HepG2 (cell line): ENCODE measurements around the gene RAG2. TPM values are rescaled to one million over a fixed set of nuclear protein-coding genes. Genes with fewer than 3 reads are reported as not detected.

Experiments used
- ATAC-seq: fragments of 200-7000 bp; cut with Tn5 transposase; 3 replicates; pipeline ENCODE4 v1.9.1; 2020; ENCODE audit warnings: mild to moderate bottlenecking, moderate library complexity
- BruUV-seq: library from RNA; stranded (reverse); fragments of 400-500 nt; replicated peaks from 2 replicates; lab custom pipeline; 2021; lab: Mats Ljungman, UMichigan
- CTCF ChIA-PET: fragments of 300-600 bp; formaldehyde crosslinking; extraction: SDS; loops from one replicate; lab custom pipeline; 2021; ENCODE audit warnings: low total read pairs, inconsistent platforms, low intra/inter-chr PET ratio; lab: Yijun Ruan, JAX
- POLR2A ChIA-PET: fragments of 350-600 bp; sonication (Branson Sonifier 250); formaldehyde crosslinking; loops from one replicate; lab custom pipeline; 2020; ENCODE audit warnings: antibody characterized with exemption, inconsistent platforms; lab: Yijun Ruan, JAX
- DNase-seq: peaks from one replicate; pipeline ENCODE4 v3.0.0-alpha.2; 2015; ENCODE audit warnings: low spot score
- FAIRE-seq: peaks from 3 replicates; lab custom pipeline; 2011; peaks lifted over from hg19 to GRCh38; lab: Jason Lieb, UNC
- H2AFZ ChIP-seq: one replicate; pipeline ENCODE4 v1.6.1; 2011; ENCODE audit warnings: low read length, inconsistent platforms
- H3K27ac ChIP-seq: fragments of 300-600 bp; 3 replicates; pipeline ENCODE4 v1.8.0; 2011; ENCODE audit warnings: mixed run types, mild to moderate bottlenecking, mixed read lengths, low read length, inconsistent platforms; ENCODE audit not compliant: insufficient read depth; ENCODE audit errors: extremely low read length
- H3K27me3 ChIP-seq, 2 experiments: fragments of 200-600 bp in 1 of 2; 2 replicates in 1 of 2; 3 replicates in 1 of 2; pipeline versions ENCODE4 v1.6.0 to v1.8.0; 2011; ENCODE audit warnings: low read length in 2 of 2, mild to moderate bottlenecking in 2 of 2, moderate library complexity in 2 of 2, inconsistent platforms in 1 of 2; ENCODE audit not compliant: insufficient read depth in 2 of 2, control insufficient read depth in 1 of 2
- H3K36me3 ChIP-seq, 2 experiments: fragments of 200-600 bp in 1 of 2; replicated peaks in 1 of 2; 2 replicates in 1 of 2; 3 replicates in 1 of 2; pipeline versions ENCODE4 v1.5.1 to v1.8.0; 2011; ENCODE audit warnings: low read length in 2 of 2, inconsistent platforms in 1 of 2; ENCODE audit not compliant: insufficient read depth in 2 of 2, control insufficient read depth in 1 of 2
- H3K4me1 ChIP-seq: 2 replicates; pipeline ENCODE4 v1.5.1; 2012; ENCODE audit warnings: low read length, inconsistent platforms; ENCODE audit not compliant: insufficient read depth
- H3K4me2 ChIP-seq: 2 replicates; pipeline ENCODE4 v1.6.0; 2011; ENCODE audit warnings: low read depth, low read length, inconsistent platforms
- H3K4me3 ChIP-seq, 3 experiments: fragments of 200-600 bp in 1 of 3; sonication (generic), shearing (Covaris generic) in 1 of 3; replicated peaks in 1 of 3; 2 replicates each; pipeline ENCODE4 v1.5.1; 2011 to 2016; ENCODE audit warnings: low read length in 3 of 3, inconsistent platforms in 2 of 3, low read depth in 2 of 3, mild to moderate bottlenecking in 2 of 3, control low read depth in 1 of 3, mixed read lengths in 1 of 3; ENCODE audit not compliant: insufficient read depth in 1 of 3
- H3K79me2 ChIP-seq: one replicate; pipeline ENCODE4 v1.6.1; 2011; ENCODE audit warnings: low read length, inconsistent platforms; ENCODE audit not compliant: insufficient read depth
- H3K9ac ChIP-seq: 2 replicates; pipeline ENCODE4 v1.6.0; 2011; ENCODE audit warnings: mild to moderate bottlenecking, low read depth, low read length, inconsistent platforms; ENCODE audit not compliant: insufficient read depth
- H3K9me3 ChIP-seq: 2 replicates; pipeline ENCODE4 v1.5.1; 2012; ENCODE audit warnings: mild to moderate bottlenecking, low read length
- H4K20me1 ChIP-seq: 2 replicates; pipeline ENCODE4 v1.6.0; 2011; ENCODE audit warnings: inconsistent platforms, mild to moderate bottlenecking, low read length, moderate library complexity; ENCODE audit not compliant: insufficient read depth
- ATF7 ChIP-seq, 2 experiments: fragments of 450-650 bp in 1 of 2; sonication (generic) in 1 of 2; formaldehyde crosslinking in 1 of 2; IDR thresholded peaks; 2 replicates each; pipeline versions ENCODE4 v1.4.0 to v1.6.1; 2016 to 2020; ENCODE audit warnings: antibody characterized with exemption in 1 of 2, mild to moderate bottlenecking in 1 of 2, missing genetic modification reagents in 1 of 2
- ELF3 ChIP-seq: IDR thresholded peaks from 2 replicates; pipeline ENCODE4 v1.6.1; 2016; ENCODE audit warnings: missing genetic modification reagents, missing compliant biosample characterization
- FIP1L1 ChIP-seq: fragments of 200-400 bp; formaldehyde crosslinking; IDR thresholded peaks from 2 replicates; pipeline ENCODE4 v1.6.1; 2018; ENCODE audit warnings: low read depth, mild to moderate bottlenecking, low read length, moderate library complexity, borderline replicate concordance; ENCODE audit not compliant: insufficient read depth
- GZF1 ChIP-seq: sonication (generic); formaldehyde crosslinking; IDR thresholded peaks from 2 replicates; pipeline ENCODE4 v1.5.1; 2020; ENCODE audit warnings: mild to moderate bottlenecking, missing genetic modification reagents
- HOXA7 ChIP-seq: sonication (generic); formaldehyde crosslinking; IDR thresholded peaks from 2 replicates; pipeline ENCODE4 v1.8.1; 2022; ENCODE audit warnings: mild to moderate bottlenecking, missing genetic modification reagents, moderate library complexity
- KIAA2018 ChIP-seq: sonication (generic); formaldehyde crosslinking; IDR thresholded peaks from 2 replicates; pipeline ENCODE4 v1.5.0; 2020; ENCODE audit warnings: mild to moderate bottlenecking, missing genetic modification reagents, borderline replicate concordance
- MIER3 ChIP-seq: IDR thresholded peaks from 2 replicates; pipeline ENCODE4 v1.6.1; 2016; ENCODE audit warnings: missing compliant biosample characterization, borderline replicate concordance
- MTF1 ChIP-seq: sonication (generic); formaldehyde crosslinking; IDR thresholded peaks from 2 replicates; pipeline ENCODE4 v1.5.0; 2020; ENCODE audit warnings: missing genetic modification reagents
- PCBP2 ChIP-seq: fragments of 200-400 bp; formaldehyde crosslinking; optimal IDR thresholded peaks from 2 replicates; pipeline ENCODE3; 2018; ENCODE audit warnings: low read length, low read depth; ENCODE audit not compliant: poor library complexity, severe bottlenecking
- ZNF234 ChIP-seq: sonication (generic); formaldehyde crosslinking; conservative IDR thresholded peaks from 2 replicates; pipeline ENCODE4 v1.5.1; 2020; ENCODE audit warnings: mild to moderate bottlenecking, missing genetic modification reagents
- ZNF264 ChIP-seq: sonication (generic); formaldehyde crosslinking; IDR thresholded peaks from 2 replicates; pipeline ENCODE4 v1.4.0; 2020; ENCODE audit warnings: missing genetic modification reagents
- ZNF609 ChIP-seq: sonication (generic); formaldehyde crosslinking; IDR thresholded peaks from 2 replicates; pipeline ENCODE4 v1.4.0; 2020; ENCODE audit warnings: mild to moderate bottlenecking, missing genetic modification reagents, borderline replicate concordance
- ZNF709 ChIP-seq: sonication (generic); formaldehyde crosslinking; IDR thresholded peaks from 2 replicates; pipeline ENCODE4 v1.5.0; 2020; ENCODE audit warnings: mild to moderate bottlenecking, missing genetic modification reagents
- WGBS: methylation state at CpG from one replicate; pipeline ENCODE4 v1.1.6; 2017; ENCODE audit warnings: low lambda C conversion rate; 5-methylcytosine and 5-hydroxymethylcytosine counted together
- in situ Hi-C: cut with HindIII; loops from 2 replicates; pipeline ENCODE4 v1.10.0; 2017; ENCODE audit warnings: low pct_unique_long_range_greater_than_20kb; ENCODE audit not compliant: extremely low pct_ligation_motif_present
- intact Hi-C: fragments of 100-400 bp; cut with micrococcal nuclease; formaldehyde crosslinking; loops from one replicate; pipeline ENCODE4 v1.10.0; 2022; ENCODE audit not compliant: unreplicated experiment
- polyA plus RNA-seq, 8 experiments: library from polyadenylated mRNA; depleted of rRNA in 3 of 8; stranded (reverse) in 7 of 8; unstranded in 1 of 8; fragments of >200 nt; fragmentation: Illumina TruSeq in 4 of 8; extraction: Trizol in 4 of 8; gene quantifications; 2 replicates each; pipeline versions ENCODE4 v1.2.1 to v1.2.3, GENCODE V29; 2011 to 2016; ENCODE audit warnings: low read depth in 4 of 8, missing spikeins in 1 of 8, mixed read lengths in 1 of 8; ENCODE audit not compliant: insufficient read depth in 1 of 8
- total RNA-seq, 5 experiments: library from RNA; depleted of rRNA; stranded (reverse); fragments of >200 nt; fragmentation: Illumina TruSeq; extraction: Trizol; gene quantifications; 2 replicates each; pipeline ENCODE4 v1.2.3, GENCODE V29; 2016; ENCODE audit warnings: low read depth in 1 of 5

The RAG2 gene
- total and polyA plus RNA-seq, 2 of the 13 experiments (the other 11 are each of a cell fraction or from before 2014, with no cell fraction given): not detected

- in situ Hi-C loops: no loop called here
- H4K20me1 ChIP-seq: no peaks in the 10 kb centered on the region
- no peak for TF ChIP-seq MTF1 (CRISPR knock-in tag)
- TF ChIP-seq GZF1: no peak
- no peak for TF ChIP-seq MIER3 (CRISPR knock-in tag)
- no peak for TF ChIP-seq ZNF609 (CRISPR knock-in tag)
- TF ChIP-seq KIAA2018 (CRISPR knock-in tag): no peak
- no peak for TF ChIP-seq FIP1L1
- no peak for TF ChIP-seq ZNF234
- no peak for TF ChIP-seq ZNF709 (CRISPR knock-in tag)
- TF ChIP-seq ATF7 (IDR thresholded peaks at IDR 0.05): no peak
- no peak for TF ChIP-seq ATF7 (CRISPR knock-in tag; IDR thresholded peaks at IDR 0.05)
- no peak for TF ChIP-seq PCBP2
- TF ChIP-seq ZNF264: no peak
- no peak for TF ChIP-seq ELF3 (CRISPR knock-in tag)
- TF ChIP-seq HOXA7 (CRISPR knock-in tag): no peak
Measured at GRCh38 chr11:36615826-36616225, 17.8 kb upstream of the RAG2 start.

More at GRCh38 chr11:36615826-36616225, 17.8 kb upstream of the RAG2 start:
- FAIRE-seq (no peak), ATAC-seq (no peak), DNase-seq (no peak)
- no peaks in the 10 kb centered on the region for H3K9me3 ChIP-seq
- ChIA-PET CTCF (no interaction called here), POLR2A (no interaction called here)
- no TSS peak for BruUV-seq
- H3K27ac ChIP-seq: no peak overlapping the region
- no peak overlapping the region for H2AFZ ChIP-seq
- no peaks in the 10 kb centered on the region; a peak in 1 of 5 replicates for H3K27me3 ChIP-seq
- intact Hi-C loops: no loop called here
- no peaks in the 10 kb centered on the region for H3K79me2 ChIP-seq
- no peaks in the 10 kb centered on the region for H3K4me1 ChIP-seq
- no peak overlapping the region for H3K4me2 ChIP-seq
- WGBS: 91% methylated on average over 3 of the region's 3 CpGs
- no peaks in the 10 kb centered on the region for H3K36me3 ChIP-seq
- H3K9ac ChIP-seq: no peak overlapping the region
- H3K4me3 ChIP-seq: no peak overlapping the region
